GM23338 (cell line): Measurements from ENCODE around the gene BARX2. TPM values are rescaled to one million over a fixed set of nuclear protein-coding genes. Genes with fewer than 3 reads are reported as not detected.

Source experiments
- ATAC-seq: fragments of 200-7000 bp; cut with Tn5 transposase; 3 replicates; pipeline ENCODE4 v1.9.1; 2020
- DNase-seq: peaks from one replicate; pipeline ENCODE4 v3.0.0-alpha.2; 2015; ENCODE audit warnings: low spot score
- H2AFZ ChIP-seq: fragments of 200-600 bp; sonication (generic); 2 replicates; pipeline ENCODE4 v1.8.0; 2016; ENCODE audit warnings: antibody characterized with exemption, mild to moderate bottlenecking, moderate library complexity
- H3F3A ChIP-seq: fragments of 200-600 bp; sonication (generic); replicated peaks from 2 replicates; pipeline ENCODE4 v1.8.0; 2017; ENCODE audit warnings: antibody characterized with exemption, mixed run types, low read depth
- H3K27ac ChIP-seq: fragments of 200-600 bp; sonication (generic); 2 replicates; pipeline ENCODE4 v1.6.1; 2016; ENCODE audit warnings: low read depth
- H3K27me3 ChIP-seq: fragments of 200-600 bp; sonication (generic); 2 replicates; pipeline ENCODE4 v1.8.0; 2016; ENCODE audit warnings: mild to moderate bottlenecking, mixed run types, moderate library complexity; ENCODE audit not compliant: insufficient read depth
- H3K36me3 ChIP-seq: fragments of 200-600 bp; sonication (generic); 2 replicates; pipeline ENCODE4 v1.8.0; 2016; ENCODE audit warnings: mild to moderate bottlenecking; ENCODE audit not compliant: insufficient read depth
- H3K4me1 ChIP-seq: fragments of 200-600 bp; sonication (generic); 2 replicates; pipeline ENCODE4 v1.8.0; 2016; ENCODE audit warnings: mild to moderate bottlenecking, moderate library complexity; ENCODE audit not compliant: insufficient read depth
- H3K4me2 ChIP-seq: fragments of 200-600 bp; sonication (generic); 2 replicates; pipeline ENCODE4 v1.7.1; 2017; ENCODE audit warnings: mixed run types
- H3K4me3 ChIP-seq: fragments of 200-600 bp; sonication (generic); 2 replicates; pipeline ENCODE4 v1.6.1; 2016; ENCODE audit warnings: mixed run types
- H3K79me2 ChIP-seq: fragments of 200-600 bp; sonication (generic); replicated peaks from 2 replicates; pipeline ENCODE4 v1.8.0; 2017; ENCODE audit warnings: mild to moderate bottlenecking; ENCODE audit not compliant: insufficient read depth
- H3K9me2 ChIP-seq: fragments of 200-600 bp; sonication (generic); 2 replicates; pipeline ENCODE4 v1.8.0; 2017; ENCODE audit not compliant: insufficient read depth
- H4K20me1 ChIP-seq: fragments of 200-600 bp; sonication (generic); replicated peaks from 2 replicates; pipeline ENCODE4 v1.8.0; 2017; ENCODE audit warnings: mild to moderate bottlenecking; ENCODE audit not compliant: insufficient read depth
- H3K27ac Mint-ChIP-seq: 2 replicates; pipeline ENCODE4 v1.8.0; 2020; ENCODE audit warnings: inconsistent platforms, mild to moderate bottlenecking, moderate library complexity, mixed read lengths
- H3K27me3 Mint-ChIP-seq: 3 replicates; pipeline ENCODE4 v1.8.0; 2022; ENCODE audit warnings: low read depth, mild to moderate bottlenecking, moderate library complexity, mixed read lengths, inconsistent platforms; ENCODE audit not compliant: insufficient read depth, poor library complexity
- H3K36me3 Mint-ChIP-seq: 3 replicates; pipeline ENCODE4 v1.8.0; 2021; ENCODE audit warnings: low read depth, mild to moderate bottlenecking, inconsistent platforms, moderate library complexity, mixed read lengths
- H3K4me1 Mint-ChIP-seq: 3 replicates; pipeline ENCODE4 v1.8.0; 2020; ENCODE audit warnings: mild to moderate bottlenecking, inconsistent platforms, mixed read lengths
- H3K4me3 Mint-ChIP-seq: 3 replicates; pipeline ENCODE4 v1.8.0; 2021; ENCODE audit warnings: moderate library complexity, mild to moderate bottlenecking, inconsistent platforms, mixed read lengths
- H3K9me3 Mint-ChIP-seq: 3 replicates; pipeline ENCODE4 v1.8.0; 2020; ENCODE audit warnings: moderate library complexity, mild to moderate bottlenecking, inconsistent platforms, mixed read lengths
- CREB1 ChIP-seq: fragments of 250-450 bp; sonication (Bioruptor Pico); IDR thresholded peaks from 2 replicates; pipeline ENCODE4 v1.5.0; 2020; ENCODE audit warnings: low read depth, mild to moderate bottlenecking, moderate library complexity
- ETS1 ChIP-seq: IDR thresholded peaks from 2 replicates; pipeline ENCODE4 v1.6.1; 2016; ENCODE audit warnings: antibody characterized with exemption
- EZH2 ChIP-seq: fragments of 200-600 bp; sonication (generic); IDR thresholded peaks from one replicate; pipeline ENCODE4 v1.8.0; 2017; ENCODE audit warnings: antibody characterized with exemption, mild to moderate bottlenecking, low read depth; ENCODE audit not compliant: unreplicated experiment
- EZH2phosphoT487 ChIP-seq: fragments of 200-600 bp; sonication (generic); IDR thresholded peaks from one replicate; pipeline ENCODE4 v1.8.1; 2018; ENCODE audit warnings: antibody characterized with exemption; ENCODE audit not compliant: unreplicated experiment
- JUNB ChIP-seq: IDR thresholded peaks from one replicate; pipeline ENCODE4 v1.6.1; 2016; ENCODE audit warnings: antibody characterized with exemption; ENCODE audit not compliant: unreplicated experiment
- NANOG ChIP-seq: IDR thresholded peaks from 2 replicates; pipeline ENCODE4 v1.6.1; 2016; ENCODE audit warnings: antibody characterized with exemption, borderline replicate concordance
- POLR2AphosphoS5 ChIP-seq: IDR thresholded peaks from 2 replicates; pipeline ENCODE4 v1.6.1; 2016; ENCODE audit warnings: antibody characterized with exemption, low read depth
- STAT1 ChIP-seq: IDR thresholded peaks from one replicate; pipeline ENCODE4 v1.6.1; 2016; ENCODE audit warnings: antibody characterized with exemption; ENCODE audit not compliant: unreplicated experiment
- ZNF114 ChIP-seq: fragments of 250-450 bp; sonication (Bioruptor Pico); IDR thresholded peaks from 2 replicates; pipeline ENCODE4 v1.5.0; 2020; ENCODE audit warnings: mild to moderate bottlenecking, moderate library complexity
- ZNF331 ChIP-seq: fragments of 250-450 bp; sonication (Bioruptor Pico); IDR thresholded peaks from 2 replicates; pipeline ENCODE4 v1.5.0; 2020; ENCODE audit warnings: low read depth, mild to moderate bottlenecking, moderate library complexity
- polyA plus RNA-seq: library from polyadenylated mRNA; unstranded; fragments of >200 nt; fragmentation: Nextera tagmentation; extraction: Ambion mirVana; gene quantifications from 2 replicates; pipeline ENCODE4 v1.2.1, GENCODE V29; 2016
- total RNA-seq: library from RNA; depleted of rRNA; stranded (reverse); fragments of >200 nt; shearing (Covaris generic); gene quantifications from 2 replicates; pipeline ENCODE4 v1.2.3, GENCODE V29; 2014
- TF ChIP-seq, protein P1 (sequence below): IDR thresholded peaks from one replicate; pipeline ENCODE4 v1.6.1; 2018; ENCODE audit warnings: antibody characterized with exemption; ENCODE audit not compliant: unreplicated experiment
- TF ChIP-seq, protein P2 (sequence below), 2 experiments: fragments of 200-600 bp in 1 of 2; sonication (generic) in 1 of 2; conservative IDR thresholded peaks; 2 replicates each; pipeline versions ENCODE4 v1.5.1 to v1.6.1; 2016 to 2017; ENCODE audit warnings: antibody characterized with exemption in 2 of 2, low read depth in 2 of 2, mild to moderate bottlenecking in 2 of 2, moderate library complexity in 1 of 2

The BARX2 gene
- total and polyA plus RNA-seq, 2 experiments from 2014 or later, result not detected

DNA sequence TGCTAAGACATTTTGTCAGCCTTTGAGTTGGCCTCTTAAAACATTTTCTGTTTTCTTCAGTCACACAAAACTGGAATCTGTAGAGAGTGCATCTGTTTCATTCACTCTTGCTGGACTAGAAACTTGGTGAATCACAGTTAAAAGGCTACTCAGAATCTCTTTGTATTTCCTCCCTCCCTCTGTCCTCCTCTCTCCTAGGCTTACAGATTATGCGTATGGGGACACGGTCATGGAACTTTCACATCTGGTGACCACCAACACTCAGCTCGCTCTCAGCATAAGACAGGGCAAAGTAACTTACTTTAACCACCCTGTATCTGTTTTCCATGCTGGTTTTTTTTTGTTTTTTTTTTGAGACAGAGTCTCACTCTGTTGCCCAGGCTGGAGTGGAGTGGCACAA is 50.4 kb downstream of the BARX2 start (continued):
- TF ChIP-seq, protein P1, sequence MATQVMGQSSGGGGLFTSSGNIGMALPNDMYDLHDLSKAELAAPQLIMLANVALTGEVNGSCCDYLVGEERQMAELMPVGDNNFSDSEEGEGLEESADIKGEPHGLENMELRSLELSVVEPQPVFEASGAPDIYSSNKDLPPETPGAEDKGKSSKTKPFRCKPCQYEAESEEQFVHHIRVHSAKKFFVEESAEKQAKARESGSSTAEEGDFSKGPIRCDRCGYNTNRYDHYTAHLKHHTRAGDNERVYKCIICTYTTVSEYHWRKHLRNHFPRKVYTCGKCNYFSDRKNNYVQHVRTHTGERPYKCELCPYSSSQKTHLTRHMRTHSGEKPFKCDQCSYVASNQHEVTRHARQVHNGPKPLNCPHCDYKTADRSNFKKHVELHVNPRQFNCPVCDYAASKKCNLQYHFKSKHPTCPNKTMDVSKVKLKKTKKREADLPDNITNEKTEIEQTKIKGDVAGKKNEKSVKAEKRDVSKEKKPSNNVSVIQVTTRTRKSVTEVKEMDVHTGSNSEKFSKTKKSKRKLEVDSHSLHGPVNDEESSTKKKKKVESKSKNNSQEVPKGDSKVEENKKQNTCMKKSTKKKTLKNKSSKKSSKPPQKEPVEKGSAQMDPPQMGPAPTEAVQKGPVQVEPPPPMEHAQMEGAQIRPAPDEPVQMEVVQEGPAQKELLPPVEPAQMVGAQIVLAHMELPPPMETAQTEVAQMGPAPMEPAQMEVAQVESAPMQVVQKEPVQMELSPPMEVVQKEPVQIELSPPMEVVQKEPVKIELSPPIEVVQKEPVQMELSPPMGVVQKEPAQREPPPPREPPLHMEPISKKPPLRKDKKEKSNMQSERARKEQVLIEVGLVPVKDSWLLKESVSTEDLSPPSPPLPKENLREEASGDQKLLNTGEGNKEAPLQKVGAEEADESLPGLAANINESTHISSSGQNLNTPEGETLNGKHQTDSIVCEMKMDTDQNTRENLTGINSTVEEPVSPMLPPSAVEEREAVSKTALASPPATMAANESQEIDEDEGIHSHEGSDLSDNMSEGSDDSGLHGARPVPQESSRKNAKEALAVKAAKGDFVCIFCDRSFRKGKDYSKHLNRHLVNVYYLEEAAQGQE, result no peak
- no peak for TF ChIP-seq STAT1
- no peak for TF ChIP-seq POLR2AphosphoS5
- TF ChIP-seq ZNF114 (CRISPR knock-in tag), result no peak
- TF ChIP-seq NANOG, result no peak

- no peak overlapping the region for H3K4me2 ChIP-seq
- H3K27ac ChIP-seq, result no peak overlapping the region
- Mint-ChIP-seq H3K27me3 (no peaks in the 10 kb centered on the region), H3K4me1 (0 out of 3 replicates have a peak, but pooled peaks cover 3% of the 10 kb centered on the region), H3K9me3 (peaks cover 13% of the 10 kb centered on the region), H3K4me3 (no peak overlapping the region), H3K36me3 (peaks cover 11% of the 10 kb centered on the region; the same call in 2 of the 3 replicates), H3K27ac (no peak overlapping the region)
- no peaks in the 10 kb centered on the region; the same call in 1 of the 2 replicates for H3K36me3 ChIP-seq
- no peaks in the 10 kb centered on the region for H3K27me3 ChIP-seq
- no peak overlapping the region for H3K4me3 ChIP-seq
- no peak overlapping the region for H2AFZ ChIP-seq
- peaks cover 6% of the 10 kb centered on the region; the same call in 1 of the 2 replicates for H3K9me2 ChIP-seq
- H4K20me1 ChIP-seq, result no peaks in the 10 kb centered on the region
- H3F3A ChIP-seq, result no peaks in the 10 kb centered on the region
- ATAC-seq (no peak), DNase-seq (no peak)
- no peaks in the 10 kb centered on the region for H3K79me2 ChIP-seq
- no peaks in the 10 kb centered on the region for H3K4me1 ChIP-seq
- TF ChIP-seq EZH2phosphoT487 (no peak), POLR2AphosphoS5 (no peak), ZNF331 (CRISPR knock-in tag) (no peak), STAT1 (no peak), EZH2 (no peak), ETS1 (no peak), JUNB (no peak), ZNF114 (CRISPR knock-in tag) (no peak), CREB1 (CRISPR knock-in tag) (no peak), NANOG (no peak)
- TF ChIP-seq, protein P2, sequence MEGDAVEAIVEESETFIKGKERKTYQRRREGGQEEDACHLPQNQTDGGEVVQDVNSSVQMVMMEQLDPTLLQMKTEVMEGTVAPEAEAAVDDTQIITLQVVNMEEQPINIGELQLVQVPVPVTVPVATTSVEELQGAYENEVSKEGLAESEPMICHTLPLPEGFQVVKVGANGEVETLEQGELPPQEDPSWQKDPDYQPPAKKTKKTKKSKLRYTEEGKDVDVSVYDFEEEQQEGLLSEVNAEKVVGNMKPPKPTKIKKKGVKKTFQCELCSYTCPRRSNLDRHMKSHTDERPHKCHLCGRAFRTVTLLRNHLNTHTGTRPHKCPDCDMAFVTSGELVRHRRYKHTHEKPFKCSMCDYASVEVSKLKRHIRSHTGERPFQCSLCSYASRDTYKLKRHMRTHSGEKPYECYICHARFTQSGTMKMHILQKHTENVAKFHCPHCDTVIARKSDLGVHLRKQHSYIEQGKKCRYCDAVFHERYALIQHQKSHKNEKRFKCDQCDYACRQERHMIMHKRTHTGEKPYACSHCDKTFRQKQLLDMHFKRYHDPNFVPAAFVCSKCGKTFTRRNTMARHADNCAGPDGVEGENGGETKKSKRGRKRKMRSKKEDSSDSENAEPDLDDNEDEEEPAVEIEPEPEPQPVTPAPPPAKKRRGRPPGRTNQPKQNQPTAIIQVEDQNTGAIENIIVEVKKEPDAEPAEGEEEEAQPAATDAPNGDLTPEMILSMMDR (conservative IDR thresholded peaks at IDR 0.05; ENCODE audit: low read depth in 2 of 2), result no peak
- TF ChIP-seq, protein P1, result no peak
These were observed 51.1 kb downstream of the BARX2 start for GRCh38 chr11:129426776-129427175.
